Measurements from ENCODE around the gene SMARCB1.

Gene SMARCB1

GRCh38 chr22:23884140-23884539, 97.4 kb downstream of the SMARCB1 start:
- DNase-seq (ENCODE audit: low read depth, low spot score), result no peak
